NCI-H526 treated with DMSO at 0.1 percent for 48 hours (cell line): ENCODE results near the gene RPS6KA4.

ENCODE experiments used
- DNase-seq: peaks from one replicate; lab custom pipeline; 2025; lab: John Stamatoyannopoulos, UW

The RPS6KA4 gene

DNA sequence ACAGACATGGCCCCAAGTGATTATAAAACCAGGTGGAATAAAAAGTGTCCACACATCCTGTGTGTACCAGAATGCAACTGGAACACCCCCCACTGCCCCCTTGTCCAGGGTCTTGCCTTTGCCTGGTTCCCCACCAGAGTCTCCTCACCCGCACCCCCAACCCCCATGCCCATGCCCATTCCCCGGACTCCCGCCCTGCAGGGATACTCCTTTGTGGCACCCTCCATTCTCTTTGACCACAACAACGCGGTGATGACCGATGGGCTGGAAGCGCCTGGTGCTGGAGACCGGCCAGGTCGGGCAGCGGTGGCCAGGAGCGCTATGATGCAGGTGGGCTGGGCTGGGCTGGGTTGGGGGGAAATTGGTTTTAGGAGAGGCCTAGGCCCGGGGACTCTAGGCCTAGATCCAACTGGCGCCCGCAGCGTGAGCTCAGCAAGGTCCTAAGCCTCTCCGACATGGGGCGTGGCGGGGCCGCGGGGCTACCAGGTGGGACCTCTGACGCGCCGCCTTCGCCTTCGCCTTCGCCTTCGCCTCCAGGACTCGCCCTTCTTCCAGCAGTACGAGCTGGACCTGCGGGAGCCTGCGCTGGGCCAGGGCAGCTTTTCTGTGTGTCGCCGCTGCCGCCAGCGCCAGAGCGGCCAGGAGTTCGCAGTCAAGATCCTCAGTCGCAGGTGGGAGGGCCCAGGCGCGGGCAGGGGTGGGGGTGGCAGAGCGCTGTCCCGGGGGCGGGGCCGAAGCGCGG lies 9.1 kb downstream of the RPS6KA4 start:
- no peak for DNase-seq

DNA sequence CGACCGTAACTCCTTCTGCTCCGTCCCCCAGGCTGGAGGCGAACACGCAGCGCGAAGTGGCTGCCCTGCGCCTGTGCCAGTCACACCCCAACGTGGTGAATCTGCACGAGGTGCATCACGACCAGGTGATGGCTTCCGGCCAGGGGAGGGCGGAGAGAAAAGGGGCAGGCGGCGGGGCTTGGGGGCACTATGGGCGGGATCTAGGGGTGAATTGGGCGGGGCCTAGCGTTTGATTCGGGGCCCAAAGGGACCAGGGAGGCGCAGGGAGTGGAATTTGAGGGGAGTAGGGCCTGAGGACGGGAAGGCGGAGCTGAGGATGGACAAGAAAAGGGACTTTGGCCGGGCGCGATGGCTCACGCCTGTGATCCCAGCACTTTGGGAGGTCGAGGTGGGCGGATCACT lies 9.7 kb downstream of the RPS6KA4 start:
- DNase-seq, result no peak

DNA sequence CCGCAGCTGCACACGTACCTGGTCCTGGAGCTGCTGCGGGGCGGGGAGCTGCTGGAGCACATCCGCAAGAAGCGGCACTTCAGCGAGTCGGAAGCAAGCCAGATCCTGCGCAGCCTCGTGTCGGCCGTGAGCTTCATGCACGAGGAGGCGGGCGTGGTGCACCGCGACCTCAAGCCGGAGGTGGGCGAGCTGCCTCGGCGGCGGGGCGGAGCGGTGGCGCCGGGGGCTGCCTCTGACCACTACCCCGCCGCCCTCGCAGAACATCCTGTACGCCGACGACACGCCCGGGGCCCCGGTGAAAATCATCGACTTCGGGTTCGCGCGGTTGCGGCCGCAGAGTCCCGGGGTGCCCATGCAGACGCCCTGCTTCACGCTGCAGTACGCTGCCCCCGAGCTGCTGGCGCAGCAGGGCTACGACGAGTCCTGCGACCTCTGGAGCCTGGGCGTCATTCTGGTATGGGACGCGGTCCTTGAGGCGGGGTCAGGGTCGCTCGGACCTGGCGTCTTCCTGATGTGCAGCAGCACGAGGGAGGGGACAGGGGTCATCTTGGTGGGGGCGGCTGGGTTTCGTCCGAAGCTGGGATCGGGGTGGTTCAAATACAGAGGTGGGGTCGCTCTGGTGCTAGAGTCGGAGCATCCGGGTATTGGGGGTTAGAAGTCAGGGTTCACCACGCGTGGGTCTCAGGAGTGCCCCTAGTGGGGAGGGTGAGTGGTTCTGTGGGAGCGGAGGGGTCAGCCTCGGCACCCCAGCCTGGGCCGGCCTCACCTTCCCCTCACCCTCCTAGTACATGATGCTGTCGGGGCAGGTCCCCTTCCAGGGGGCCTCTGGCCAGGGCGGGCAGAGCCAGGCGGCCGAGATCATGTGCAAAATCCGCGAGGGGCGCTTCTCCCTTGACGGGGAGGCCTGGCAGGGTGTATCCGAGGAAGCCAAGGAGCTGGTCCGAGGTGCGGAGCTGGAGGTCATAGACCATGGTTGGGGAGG lies 10.8 kb downstream of the RPS6KA4 start:
- no peak for DNase-seq

DNA sequence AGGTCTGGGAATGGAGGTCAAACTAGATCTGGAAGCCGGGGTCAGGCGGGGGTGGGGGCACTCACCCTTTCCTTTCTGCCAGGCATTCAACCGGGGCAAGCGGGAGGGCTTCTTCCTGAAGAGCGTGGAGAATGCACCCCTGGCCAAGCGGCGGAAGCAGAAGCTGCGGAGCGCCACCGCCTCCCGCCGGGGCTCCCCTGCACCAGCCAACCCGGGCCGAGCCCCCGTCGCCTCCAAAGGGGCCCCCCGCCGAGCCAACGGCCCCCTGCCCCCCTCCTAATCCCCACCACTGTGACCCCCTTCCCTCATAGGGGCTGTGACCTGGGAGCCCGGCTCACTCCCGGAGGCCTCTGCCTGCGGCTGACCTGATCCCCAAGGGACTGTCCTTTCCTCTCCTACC lies 12.2 kb downstream of the RPS6KA4 start:
- DNase-seq, result no peak

DNA sequence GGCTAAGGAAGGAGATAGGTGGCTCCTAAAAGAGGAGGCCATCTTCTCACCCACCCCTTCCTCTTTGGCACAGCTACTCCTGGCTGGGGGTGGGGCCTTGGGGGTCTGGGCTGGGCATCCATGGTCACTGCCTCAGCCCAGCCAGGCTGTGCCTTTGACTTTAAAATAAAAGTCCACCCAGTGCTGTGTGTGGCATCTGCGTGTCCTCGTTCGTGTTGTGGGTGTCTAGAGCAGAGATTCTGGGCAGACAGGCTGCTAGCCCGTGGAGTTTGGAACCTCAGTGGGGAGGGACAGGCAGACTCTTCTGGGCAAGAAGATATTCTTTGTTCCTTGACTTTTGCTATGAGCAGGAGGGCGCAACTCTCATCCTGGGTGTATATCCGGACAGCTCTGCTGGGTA lies 13.1 kb downstream of the RPS6KA4 start:
- DNase-seq, result no peak

DNA sequence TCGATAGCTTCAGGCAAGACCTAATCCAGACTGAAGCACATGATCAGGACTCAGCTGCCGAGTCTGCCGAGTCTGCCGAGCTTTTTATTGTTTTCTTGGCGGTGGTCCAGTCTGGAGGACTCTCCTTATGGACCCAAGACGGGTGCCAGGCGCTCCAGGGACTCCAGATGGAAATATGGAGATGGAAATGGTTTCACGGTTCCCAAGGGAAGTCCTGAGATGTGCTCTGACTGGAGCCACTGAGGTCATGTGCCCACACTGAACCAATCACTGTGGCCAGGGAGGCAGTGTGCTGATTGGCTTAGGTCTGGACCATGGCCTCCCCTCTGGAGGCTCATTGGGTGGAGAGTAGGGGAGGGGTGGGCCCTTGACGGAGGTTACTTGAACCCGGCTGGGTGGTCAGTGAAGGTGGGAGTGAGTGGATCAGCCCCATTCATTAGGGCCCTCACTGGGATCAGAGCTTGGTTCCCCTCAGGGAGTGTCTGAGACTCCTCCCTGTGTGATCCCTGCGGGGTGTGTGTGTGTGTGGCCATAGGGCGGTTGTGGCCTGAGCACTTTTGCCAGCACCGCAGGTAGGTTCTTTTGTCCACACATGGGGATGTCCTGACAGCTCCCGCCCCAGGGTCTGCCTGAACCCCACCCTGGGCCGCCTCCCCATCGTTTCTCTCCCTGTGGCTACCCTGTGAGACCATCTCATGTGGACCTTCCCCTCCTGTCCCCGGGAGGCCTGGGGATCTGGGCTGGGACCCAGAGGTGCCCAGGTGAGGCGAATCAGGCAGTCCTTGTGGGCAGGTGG lies 14.0 kb downstream of the RPS6KA4 start:
- peak; percentile 12 for DNase-seq

DNA sequence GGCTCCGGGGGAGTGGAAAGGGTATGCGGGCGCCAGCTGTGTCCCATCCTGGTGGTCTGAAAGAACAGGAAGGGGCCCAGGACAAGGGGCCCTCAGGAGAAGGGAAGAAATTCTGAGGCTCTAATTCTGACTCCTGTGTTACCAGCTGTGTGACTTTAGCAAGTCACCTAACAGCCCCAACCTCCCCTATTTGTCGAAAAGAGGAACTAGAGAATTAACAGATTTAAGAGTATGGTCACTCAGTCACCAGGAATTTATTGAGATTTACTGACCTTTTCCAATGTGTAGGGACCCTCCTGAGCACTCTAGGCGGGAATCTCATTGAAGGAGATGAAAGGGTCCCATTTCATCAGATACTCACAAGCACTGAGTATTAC lies 14.6 kb downstream of the RPS6KA4 start:
- DNase-seq, result no peak

DNA sequence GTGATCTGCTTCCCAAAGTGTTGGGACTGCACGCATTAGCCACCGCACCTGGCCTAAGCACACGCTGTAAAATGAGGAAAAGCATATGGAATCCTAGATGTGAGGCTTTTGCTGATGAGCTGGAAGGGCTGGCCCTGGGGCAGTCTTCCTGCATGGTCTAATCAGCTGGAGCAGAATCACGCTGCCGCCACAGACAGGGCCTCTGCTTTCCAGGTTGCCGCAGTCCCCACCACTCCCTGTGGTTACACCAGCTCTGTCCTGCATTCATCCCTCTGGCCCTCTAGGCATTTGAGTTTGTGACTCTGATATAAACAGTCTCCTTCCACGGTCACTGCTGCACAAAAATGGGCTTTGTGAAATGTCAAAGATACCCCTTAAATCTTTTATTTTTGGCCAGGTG lies 17.1 kb downstream of the RPS6KA4 start:
- DNase-seq, result no peak

DNA sequence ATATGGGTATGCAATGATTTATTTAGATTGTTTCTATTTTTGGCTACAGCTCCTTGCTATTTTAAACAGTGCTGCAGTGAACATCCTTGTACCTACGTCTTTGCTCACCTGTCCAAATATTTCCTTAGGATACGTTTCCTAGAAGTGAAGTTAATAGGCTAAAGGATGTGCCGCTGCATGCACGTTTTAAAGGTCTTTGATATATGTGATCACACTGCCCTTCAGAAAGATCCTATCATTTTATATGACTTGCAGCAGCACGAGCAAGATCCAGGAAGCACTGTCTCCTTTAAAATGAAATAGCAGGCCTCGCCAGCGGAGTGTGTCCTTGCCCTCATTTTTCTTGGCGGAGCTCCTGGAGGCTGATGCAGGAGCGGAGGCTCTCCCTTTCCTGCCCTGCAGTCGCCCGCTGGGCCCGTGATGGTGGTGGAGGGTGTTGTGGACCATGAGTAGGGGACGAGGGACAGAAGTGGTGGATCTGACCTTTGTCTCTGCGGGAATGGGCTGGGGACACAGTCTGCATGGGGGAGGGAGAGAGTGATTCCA lies 19.4 kb downstream of the RPS6KA4 start:
- no peak for DNase-seq

DNA sequence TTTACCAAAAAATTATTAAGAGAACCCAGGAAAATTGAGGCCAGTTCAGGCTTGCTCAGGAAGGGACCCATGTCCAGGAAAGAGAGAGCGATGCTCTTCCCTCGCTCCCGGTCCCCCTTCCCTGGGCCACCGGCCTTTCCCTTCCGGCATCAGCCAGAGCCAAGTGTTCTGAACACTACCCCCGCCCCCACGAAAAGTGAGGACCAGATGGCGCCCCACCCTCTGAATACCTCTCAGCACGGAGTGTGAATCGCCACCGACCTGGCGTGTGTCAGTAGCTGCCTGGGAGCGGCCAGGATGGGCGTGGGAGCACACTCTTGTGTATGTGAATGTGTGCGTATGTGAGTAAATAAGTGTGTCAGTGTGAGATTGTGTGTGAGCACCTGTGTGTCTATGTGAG lies 20.2 kb downstream of the RPS6KA4 start:
- DNase-seq, result no peak

DNA sequence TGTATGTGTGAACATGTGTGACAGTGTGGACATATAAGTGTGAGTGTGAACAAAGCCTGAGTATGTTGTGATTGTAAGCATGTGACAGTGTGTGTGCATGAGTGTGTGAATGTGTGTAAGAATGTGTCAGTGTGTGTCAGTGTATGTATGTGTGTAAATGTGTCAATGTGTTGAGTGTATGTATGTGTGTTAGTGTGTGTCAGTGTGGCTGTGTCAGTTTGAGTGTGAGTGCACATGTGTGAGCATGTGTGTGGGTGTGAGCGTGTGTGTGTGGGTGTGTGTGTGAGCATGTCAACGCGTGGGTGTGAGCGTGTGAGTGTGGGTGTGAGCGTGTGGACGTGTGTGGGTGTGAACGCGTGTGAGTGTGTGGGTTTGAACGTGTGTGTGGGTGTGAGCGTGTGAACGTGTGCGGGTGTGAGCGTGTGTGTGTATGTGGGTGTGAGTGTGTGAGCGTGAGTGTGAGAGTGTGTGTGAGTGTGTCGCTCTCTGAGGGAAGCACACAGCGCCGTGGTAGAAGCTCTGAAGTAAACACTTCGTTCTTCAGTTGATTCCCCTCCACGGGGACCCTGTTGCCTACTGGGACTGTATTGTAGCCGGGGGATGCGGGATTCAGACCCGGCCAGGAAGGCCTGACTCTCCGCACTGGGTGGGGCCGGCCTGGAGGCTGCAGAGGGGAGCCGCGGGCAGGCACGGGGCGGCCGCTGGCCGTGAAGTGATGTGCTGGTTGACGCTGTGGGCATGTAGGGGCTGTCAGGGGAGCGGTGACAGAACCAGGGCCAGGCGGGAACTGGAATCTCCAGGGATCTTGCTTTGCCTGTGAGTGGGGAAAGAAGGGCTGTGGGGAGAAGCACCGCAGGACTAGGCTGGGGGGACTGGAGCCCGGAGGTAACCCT lies 21.1 kb downstream of the RPS6KA4 start:
- no peak for DNase-seq

DNA sequence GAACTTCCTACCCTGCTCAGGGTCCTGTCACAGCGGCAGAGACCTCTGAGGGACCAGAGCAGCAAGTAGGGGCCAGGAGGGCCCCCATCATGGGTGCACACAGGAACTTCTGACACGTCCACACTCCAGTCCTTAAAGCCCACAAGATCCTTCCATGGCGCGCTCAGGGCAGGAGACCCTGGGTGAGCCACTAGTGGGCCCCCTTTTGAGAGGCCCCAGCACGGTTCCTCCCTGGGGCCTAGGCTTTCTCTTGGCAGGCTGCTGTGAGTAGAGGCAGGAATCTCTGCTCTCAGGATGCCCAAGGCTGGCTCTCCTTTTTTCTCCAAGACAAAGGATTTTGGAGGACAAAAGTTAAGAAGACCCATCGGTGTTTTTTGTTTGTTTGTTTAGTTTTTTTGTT lies 22.4 kb downstream of the RPS6KA4 start:
- DNase-seq, result no peak

DNA sequence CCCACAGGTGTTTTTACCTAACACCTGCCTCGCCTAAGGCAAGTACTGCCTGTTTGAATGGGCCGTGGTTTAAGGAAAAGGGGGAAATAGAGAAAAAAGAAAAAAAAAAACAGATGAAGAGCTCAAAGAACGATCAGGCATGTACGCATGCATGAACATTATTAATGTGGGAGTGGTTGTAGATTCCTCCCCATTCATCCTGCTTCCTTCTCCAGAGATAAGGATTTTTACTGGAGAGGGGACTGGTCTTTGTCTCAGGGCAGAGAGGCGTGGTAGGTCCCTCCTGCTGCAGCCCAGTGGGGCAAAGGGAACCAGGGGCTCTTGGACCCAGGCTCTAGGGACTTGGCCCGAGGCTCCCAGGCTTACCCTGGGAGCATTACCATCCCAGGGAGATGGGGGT lies 23.1 kb downstream of the RPS6KA4 start:
- DNase-seq, result no peak

DNA sequence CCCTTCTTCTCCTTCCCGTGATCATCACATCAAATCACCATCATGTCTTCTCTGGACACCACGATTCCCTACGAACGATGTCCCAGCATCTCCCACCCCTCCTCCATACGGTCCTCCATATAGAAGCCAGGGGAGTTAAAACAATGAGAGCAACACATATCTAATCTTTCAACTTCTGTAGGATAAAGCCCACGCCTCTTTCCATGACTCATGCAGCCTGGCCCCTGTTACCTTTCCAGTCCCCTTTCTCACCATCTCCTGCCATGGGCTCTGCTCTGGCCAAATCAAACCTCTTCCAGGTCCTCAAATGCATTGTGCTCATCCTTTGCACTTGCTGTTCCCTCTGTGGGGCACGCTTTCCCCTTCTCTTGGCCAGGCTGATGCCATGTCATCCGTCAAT lies 23.6 kb downstream of the RPS6KA4 start:
- DNase-seq, result no peak

DNA sequence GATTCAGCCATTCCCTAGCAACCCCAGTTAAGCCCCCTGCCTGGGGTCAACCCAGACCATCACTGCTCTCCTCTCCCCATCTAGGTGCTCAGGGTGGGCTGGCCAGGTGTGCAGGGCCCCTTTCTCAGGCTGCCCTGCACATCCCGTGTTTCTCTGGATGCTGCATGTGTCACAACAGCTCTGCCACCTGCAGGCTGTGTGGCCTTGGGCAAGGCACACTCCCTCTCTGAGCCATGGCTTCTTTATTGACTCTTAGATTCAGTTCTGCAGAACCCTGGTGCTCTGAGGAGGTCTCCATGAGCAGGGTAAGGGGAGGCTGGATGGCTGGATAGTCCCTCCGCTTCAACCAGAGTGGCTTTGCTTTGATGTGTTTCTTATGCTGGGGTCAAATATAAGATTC lies 24.6 kb downstream of the RPS6KA4 start:
- DNase-seq, result no peak

DNA sequence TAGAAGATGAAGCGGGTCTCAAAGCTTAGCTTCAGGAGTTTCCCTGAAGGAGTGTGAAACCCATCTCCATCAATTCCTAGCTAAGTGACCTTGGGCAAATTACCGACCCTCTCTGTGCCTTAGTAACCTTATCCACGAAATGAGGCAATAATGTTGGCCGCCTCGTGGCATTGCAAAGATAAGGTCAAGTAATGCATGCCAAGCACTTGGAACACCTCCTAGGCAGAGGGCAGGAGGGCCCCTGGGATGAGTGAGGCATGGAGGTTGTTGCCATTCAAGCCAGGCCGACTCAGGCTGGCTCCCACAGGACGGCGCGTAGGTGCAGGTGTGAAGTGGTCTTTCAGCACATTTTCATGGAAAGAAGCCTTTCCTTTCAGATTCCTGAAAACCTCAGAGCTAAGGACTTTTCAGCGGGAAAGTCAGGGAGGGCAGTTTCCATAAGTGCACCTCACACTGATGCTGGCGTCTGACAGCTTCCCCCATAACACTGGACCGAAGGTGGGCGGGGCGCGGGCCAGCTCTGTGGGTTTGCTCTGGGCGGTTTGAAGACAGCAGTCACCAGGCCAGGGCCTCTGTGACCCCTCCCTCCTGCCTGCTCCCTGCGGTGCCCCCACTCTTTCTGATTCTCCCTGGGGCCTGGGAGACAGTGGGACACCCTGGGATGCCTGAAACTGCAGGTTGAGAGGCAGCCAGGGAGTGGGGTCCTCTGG lies 25.2 kb downstream of the RPS6KA4 start:
- DNase-seq, result no peak

DNA sequence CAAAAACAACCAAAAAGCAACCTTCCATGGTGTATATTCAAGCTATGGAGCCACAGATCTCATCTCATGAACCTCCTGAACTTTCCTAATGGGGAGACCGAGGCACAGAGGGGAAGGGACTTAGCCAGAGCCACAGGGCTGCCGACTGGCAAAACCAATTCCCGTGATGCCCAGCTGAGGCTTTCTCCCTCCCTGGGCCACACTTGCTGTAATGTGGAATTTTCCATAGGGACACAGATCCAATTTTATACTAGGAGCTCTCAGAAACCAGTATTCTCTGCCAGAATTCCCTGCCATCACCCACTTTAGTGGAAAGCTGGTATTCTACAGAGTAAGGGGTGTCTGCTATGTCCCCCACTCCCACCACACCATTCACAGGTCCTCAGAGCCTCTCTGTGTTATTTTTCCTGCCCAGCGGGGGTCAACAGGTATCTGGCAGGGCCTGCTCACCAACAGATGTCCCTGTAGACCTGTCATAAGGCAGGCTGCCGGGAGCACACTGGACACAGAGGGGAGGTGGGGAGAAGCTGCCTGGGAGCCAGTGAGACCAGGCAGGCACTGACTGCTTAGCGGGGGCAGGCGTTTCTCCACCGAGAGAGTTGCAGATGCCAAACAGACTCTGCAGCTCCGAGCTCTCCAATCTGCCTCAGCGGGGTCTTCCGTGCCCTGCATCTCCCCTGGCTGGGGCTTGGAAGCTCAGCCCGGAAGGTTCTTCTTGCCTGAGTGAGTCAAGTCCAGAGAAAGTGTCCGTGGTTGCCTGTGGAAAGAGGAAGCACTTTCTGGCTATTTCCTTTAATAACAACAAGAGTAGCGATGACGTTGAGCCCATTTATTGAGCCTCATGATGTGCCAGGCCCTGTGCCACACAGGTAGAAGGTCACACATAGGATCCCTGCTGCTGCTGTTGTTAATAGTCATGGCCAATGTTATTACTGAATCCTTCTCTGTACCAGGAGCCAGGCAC lies 26.3 kb downstream of the RPS6KA4 start:
- no peak for DNase-seq

DNA sequence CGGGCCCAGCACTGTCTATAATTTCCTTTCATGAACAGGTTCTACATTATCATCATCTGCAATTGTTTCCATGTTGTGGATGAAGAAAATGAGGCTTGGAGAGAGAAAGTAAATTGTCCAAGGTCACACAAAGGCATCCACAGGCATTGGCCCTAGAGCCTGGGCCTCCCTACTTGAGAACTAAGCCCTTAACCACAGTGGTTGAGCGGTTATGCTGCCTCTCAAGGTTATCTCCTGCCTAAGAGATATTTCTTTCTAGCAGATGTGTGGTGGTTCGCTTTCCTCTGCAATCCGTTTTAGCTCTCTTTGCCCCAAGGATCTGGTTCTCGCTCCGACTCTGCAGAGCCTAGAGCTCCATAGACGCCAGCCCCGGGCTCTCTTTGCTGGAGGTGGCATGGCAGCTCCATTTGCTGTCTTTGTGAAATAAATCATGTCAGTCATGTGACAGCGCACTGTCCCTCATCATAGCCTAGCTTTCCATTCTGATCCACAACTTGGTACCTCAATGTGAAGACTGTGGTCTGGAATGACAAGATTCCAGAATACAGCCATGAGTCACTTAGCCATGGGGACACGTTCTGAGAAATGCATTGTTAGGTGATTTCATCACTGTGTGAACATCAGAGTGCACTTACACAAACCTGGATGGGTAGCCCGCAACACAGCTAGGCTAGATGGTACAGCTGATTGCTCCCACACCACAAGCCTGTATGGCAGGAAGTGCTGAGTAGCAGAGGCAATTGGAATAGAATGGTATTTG lies 27.2 kb downstream of the RPS6KA4 start:
- DNase-seq, result no peak

DNA sequence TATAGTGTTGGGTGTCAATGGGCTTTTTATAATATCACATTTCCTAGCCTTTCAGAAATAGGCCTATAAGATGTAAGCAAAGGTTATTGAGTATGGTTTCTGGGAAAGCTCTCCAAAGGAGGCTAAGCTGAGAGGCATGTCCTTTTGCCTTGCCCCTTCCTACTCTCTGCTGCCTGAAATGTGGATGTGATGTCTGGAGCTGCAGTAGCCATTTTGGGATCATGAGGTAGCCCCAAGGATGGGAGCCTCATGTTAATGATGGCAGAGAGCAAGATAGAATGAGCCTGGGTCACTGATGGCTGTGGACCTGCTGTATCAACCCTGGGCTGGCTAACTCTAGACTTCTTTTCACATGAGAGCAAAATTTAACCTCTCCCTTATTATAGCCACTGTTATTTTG lies 29.0 kb downstream of the RPS6KA4 start:
- no peak for DNase-seq
